Osteoblast (primary cell): ENCODE measurements around the gene ALDH3B1. TPM values are rescaled to one million over a fixed set of nuclear protein-coding genes. Genes with fewer than 3 reads are reported as not detected.

Source experiments
- DNase-seq: peaks from one replicate; pipeline ENCODE4 v3.0.0; 2011; ENCODE audit warnings: low spot score, mixed read lengths; ENCODE audit not compliant: insufficient read length; ENCODE audit errors: missing footprints
- H2AFZ ChIP-seq: 2 replicates; pipeline ENCODE4 v1.6.0; 2011; ENCODE audit warnings: mild to moderate bottlenecking, low read length
- H3K27ac ChIP-seq: 2 replicates; pipeline ENCODE4 v1.5.1; 2011; ENCODE audit warnings: mild to moderate bottlenecking, low read depth, low read length, moderate library complexity
- H3K27me3 ChIP-seq: 2 replicates; pipeline ENCODE4 v1.6.0; 2012; ENCODE audit warnings: mild to moderate bottlenecking, control low read depth, inconsistent platforms, low read length, moderate library complexity; ENCODE audit not compliant: insufficient read depth
- H3K36me3 ChIP-seq: 2 replicates; pipeline ENCODE4 v1.5.1; 2011; ENCODE audit warnings: mild to moderate bottlenecking, low read length, control low read depth, moderate library complexity; ENCODE audit not compliant: insufficient read depth
- H3K4me1 ChIP-seq: 2 replicates; pipeline ENCODE4 v1.5.1; 2011; ENCODE audit warnings: mild to moderate bottlenecking, low read length, control low read depth, moderate library complexity; ENCODE audit not compliant: insufficient read depth
- H3K4me2 ChIP-seq: 2 replicates; pipeline ENCODE4 v1.6.0; 2011; ENCODE audit warnings: mild to moderate bottlenecking, low read length; ENCODE audit not compliant: insufficient read depth
- H3K4me3 ChIP-seq: fragments of 200-600 bp; sonication (generic); 3 replicates; pipeline ENCODE4 v1.5.1; 2012; ENCODE audit warnings: mild to moderate bottlenecking, low read length, inconsistent platforms; ENCODE audit not compliant: insufficient read depth
- H3K79me2 ChIP-seq: 2 replicates; pipeline ENCODE4 v1.6.0; 2012; ENCODE audit warnings: mild to moderate bottlenecking, low read length, control low read depth, inconsistent platforms; ENCODE audit not compliant: insufficient read depth
- H3K9me3 ChIP-seq: 2 replicates; pipeline ENCODE4 v1.5.1; 2011; ENCODE audit warnings: low read depth, low read length, control low read depth
- H4K20me1 ChIP-seq: 2 replicates; pipeline ENCODE4 v1.6.0; 2012; ENCODE audit warnings: mild to moderate bottlenecking, low read length, control low read depth; ENCODE audit not compliant: insufficient read depth
- total RNA-seq: library from RNA; depleted of rRNA; stranded (reverse); fragments of >200 nt; gene quantifications from 2 replicates; pipeline ENCODE4 v1.2.3, GENCODE V29; 2012
- TF ChIP-seq, protein P1 (sequence below): IDR thresholded peaks from 2 replicates; pipeline ENCODE4 v1.5.1; 2011; ENCODE audit warnings: mild to moderate bottlenecking, low read depth, low read length, moderate library complexity; ENCODE audit errors: extremely low read depth

ALDH3B1 gene
- total RNA-seq, 1 donor = 63.0 TPM

DNA sequence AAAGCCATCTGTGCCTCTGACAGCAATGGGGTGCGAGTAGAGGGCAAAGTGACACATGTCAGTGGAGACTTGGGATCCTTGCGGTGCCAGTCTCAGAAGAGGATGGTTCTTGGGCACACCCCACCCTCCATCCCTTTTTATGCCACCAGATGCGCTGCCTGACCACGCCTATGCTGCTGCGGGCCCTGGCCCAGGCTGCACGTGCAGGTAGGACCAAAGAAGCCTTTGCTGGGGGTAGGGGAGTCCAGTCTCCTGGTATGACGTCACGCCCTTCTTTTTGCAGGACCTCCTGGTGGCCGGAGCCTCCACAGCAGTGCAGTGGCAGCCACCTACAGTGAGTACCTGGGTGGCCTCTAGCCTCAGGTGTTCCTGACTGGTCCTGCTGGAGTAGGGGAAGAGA is 21.9 kb downstream of the ALDH3B1 start:
- Histone ChIP-seq H2AFZ (no peak overlapping the region), H3K27ac (peak overlapping the region; percentile 91), H3K36me3 (peaks cover 32% of the 10 kb centered on the region), H3K4me1 (peaks cover 41% of the 10 kb centered on the region), H3K9me3 (no peaks in the 10 kb centered on the region), H3K27me3 (no peaks in the 10 kb centered on the region), H3K4me3 (peak overlapping the region; percentile 82), H3K79me2 (peaks cover 35% of the 10 kb centered on the region), H3K4me2 (peak overlapping the region; percentile 98), H4K20me1 (no peaks in the 10 kb centered on the region)
- no peak for DNase-seq
- TF ChIP-seq, protein P1, sequence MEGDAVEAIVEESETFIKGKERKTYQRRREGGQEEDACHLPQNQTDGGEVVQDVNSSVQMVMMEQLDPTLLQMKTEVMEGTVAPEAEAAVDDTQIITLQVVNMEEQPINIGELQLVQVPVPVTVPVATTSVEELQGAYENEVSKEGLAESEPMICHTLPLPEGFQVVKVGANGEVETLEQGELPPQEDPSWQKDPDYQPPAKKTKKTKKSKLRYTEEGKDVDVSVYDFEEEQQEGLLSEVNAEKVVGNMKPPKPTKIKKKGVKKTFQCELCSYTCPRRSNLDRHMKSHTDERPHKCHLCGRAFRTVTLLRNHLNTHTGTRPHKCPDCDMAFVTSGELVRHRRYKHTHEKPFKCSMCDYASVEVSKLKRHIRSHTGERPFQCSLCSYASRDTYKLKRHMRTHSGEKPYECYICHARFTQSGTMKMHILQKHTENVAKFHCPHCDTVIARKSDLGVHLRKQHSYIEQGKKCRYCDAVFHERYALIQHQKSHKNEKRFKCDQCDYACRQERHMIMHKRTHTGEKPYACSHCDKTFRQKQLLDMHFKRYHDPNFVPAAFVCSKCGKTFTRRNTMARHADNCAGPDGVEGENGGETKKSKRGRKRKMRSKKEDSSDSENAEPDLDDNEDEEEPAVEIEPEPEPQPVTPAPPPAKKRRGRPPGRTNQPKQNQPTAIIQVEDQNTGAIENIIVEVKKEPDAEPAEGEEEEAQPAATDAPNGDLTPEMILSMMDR = no peak

DNA sequence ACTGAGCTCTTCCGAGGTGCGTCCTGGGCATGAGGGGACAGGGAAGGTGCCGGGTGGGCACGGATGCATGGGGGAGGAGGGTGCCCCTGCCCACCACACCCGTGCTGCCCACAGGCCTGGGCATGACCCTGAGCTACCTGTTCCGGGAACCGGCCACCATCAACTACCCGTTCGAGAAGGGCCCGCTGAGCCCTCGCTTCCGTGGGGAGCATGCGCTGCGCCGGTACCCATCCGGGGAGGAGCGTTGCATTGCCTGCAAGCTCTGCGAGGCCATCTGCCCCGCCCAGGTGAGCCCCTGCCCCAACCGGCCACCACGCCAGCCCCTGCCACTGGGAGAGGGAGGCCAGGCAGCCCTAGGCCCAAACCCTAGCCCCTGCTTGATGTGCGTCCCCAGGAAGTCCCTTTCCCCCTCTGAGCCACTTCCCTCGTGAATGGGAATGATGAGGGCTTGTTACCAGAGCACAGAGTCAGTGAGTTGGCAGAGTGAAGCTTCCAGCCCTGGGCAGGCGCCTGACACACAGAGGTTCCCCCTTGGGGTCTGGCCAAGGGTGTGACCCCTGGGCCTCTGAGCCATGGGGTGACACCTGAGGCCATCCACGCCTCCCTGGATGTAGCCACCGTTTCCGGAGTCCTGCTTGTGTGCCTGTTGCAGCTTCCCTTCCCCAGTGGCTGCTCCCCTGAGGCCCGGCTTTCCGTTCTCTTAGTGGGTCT is 23.0 kb downstream of the ALDH3B1 start:
- no peaks in the 10 kb centered on the region for H3K27me3 ChIP-seq
- TF ChIP-seq, protein P1 = no peak
- H2AFZ ChIP-seq = no peak overlapping the region
- peak; percentile 74 for DNase-seq
- H3K4me1 ChIP-seq = peaks cover 31% of the 10 kb centered on the region
- no peak overlapping the region for H3K27ac ChIP-seq
- no peak overlapping the region for H3K4me2 ChIP-seq
- H3K36me3 ChIP-seq = peaks cover 25% of the 10 kb centered on the region
- no peak overlapping the region for H3K4me3 ChIP-seq
- no peaks in the 10 kb centered on the region for H3K9me3 ChIP-seq
- H4K20me1 ChIP-seq = no peaks in the 10 kb centered on the region
- H3K79me2 ChIP-seq = peaks cover 36% of the 10 kb centered on the region

DNA sequence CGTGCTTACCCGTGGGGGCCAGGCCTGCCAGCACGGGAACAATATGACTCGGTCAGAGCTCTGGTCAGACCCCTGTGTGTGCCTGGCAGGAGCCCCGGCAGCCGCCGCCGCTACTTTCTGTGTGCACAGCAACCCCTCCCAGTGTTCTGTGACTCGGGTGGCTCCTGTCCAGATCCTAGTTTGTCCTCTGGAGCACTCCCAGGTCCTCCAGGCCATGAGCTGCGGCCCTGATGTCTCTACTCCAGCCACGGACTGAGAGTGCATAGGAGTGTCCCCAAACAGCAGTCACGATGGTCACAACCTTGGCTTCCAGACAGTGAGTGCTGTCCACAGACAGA is 23.6 kb downstream of the ALDH3B1 start:
- H3K4me1 ChIP-seq = peaks cover 31% of the 10 kb centered on the region
- H3K4me2 ChIP-seq = no peak overlapping the region
- peak; percentile 58 for DNase-seq
- no peak overlapping the region for H3K27ac ChIP-seq
- H3K9me3 ChIP-seq = no peaks in the 10 kb centered on the region
- H2AFZ ChIP-seq = no peak overlapping the region
- no peaks in the 10 kb centered on the region for H4K20me1 ChIP-seq
- no peaks in the 10 kb centered on the region for H3K27me3 ChIP-seq
- H3K79me2 ChIP-seq = peaks cover 42% of the 10 kb centered on the region
- H3K4me3 ChIP-seq = no peak overlapping the region
- H3K36me3 ChIP-seq = peaks cover 25% of the 10 kb centered on the region
- TF ChIP-seq, protein P1 = no peak

DNA sequence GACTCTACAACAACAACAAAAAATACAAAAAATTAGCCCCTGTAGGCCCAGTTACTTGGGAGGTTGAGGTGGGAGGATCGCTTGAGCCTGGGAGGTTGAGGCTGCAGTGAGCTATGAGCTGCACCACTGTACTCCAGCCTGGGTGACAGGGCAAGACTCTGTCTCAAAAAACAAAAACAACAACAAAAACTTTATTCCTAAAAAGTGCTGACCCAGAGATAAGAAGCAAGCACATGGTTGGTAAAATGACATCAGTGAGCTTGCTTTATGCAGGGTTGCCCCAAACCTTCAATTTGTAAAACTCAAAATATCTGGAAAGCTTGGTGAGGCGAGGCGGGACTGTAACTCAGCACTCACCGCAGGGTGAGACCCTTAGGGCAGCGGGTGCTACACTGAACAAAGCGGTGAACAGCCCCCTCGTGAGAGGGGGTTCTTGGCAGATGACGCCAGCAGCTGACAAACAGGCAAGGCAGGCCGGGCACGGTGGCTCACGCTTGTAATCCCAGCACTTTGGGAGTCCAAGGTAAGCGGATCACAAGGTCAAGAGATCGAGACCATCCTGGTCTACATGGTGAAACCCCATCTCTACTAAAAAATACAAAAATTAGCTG is 25.2 kb downstream of the ALDH3B1 start:
- DNase-seq = peak; percentile 82
- H3K79me2 ChIP-seq = peaks cover 55% of the 10 kb centered on the region
- peaks cover 25% of the 10 kb centered on the region for H3K36me3 ChIP-seq
- no peak overlapping the region for H3K4me2 ChIP-seq
- H2AFZ ChIP-seq = no peak overlapping the region
- H3K4me3 ChIP-seq = no peak overlapping the region
- no peaks in the 10 kb centered on the region for H3K9me3 ChIP-seq
- H3K4me1 ChIP-seq = peaks cover 25% of the 10 kb centered on the region
- H3K27me3 ChIP-seq = no peaks in the 10 kb centered on the region
- H4K20me1 ChIP-seq = no peaks in the 10 kb centered on the region
- no peak overlapping the region for H3K27ac ChIP-seq
- TF ChIP-seq, protein P1 = no peak
